Lower lobe of right lung (tissue), 2 donors: ENCODE measurements around the gene RAVER2. TPM values are rescaled to one million over a fixed set of nuclear protein-coding genes. Genes with fewer than 3 reads are reported as not detected.

Source experiments
- ATAC-seq, 2 donors: fragments of 200-7000 bp; cut with Tn5 transposase; one replicate each; pipeline ENCODE4 v1.9.1; 2020 to 2022; ENCODE audit warnings: mild to moderate bottlenecking in 2 of 2, moderate library complexity in 2 of 2
- DNase-seq: peaks from one replicate; pipeline ENCODE4 v3.0.0-alpha.2; 2020
- H3K27ac ChIP-seq: fragments of 200-600 bp; one replicate; pipeline ENCODE4 v1.8.0; 2022
- H3K27me3 ChIP-seq: fragments of 200-600 bp; one replicate; pipeline ENCODE4 v1.8.0; 2022; ENCODE audit warnings: low read depth
- H3K36me3 ChIP-seq: fragments of 200-600 bp; one replicate; pipeline ENCODE4 v1.8.0; 2022; ENCODE audit warnings: mild to moderate bottlenecking
- H3K4me1 ChIP-seq: fragments of 200-600 bp; one replicate; pipeline ENCODE4 v1.8.0; 2022
- H3K4me3 ChIP-seq: fragments of 200-600 bp; one replicate; pipeline ENCODE4 v1.8.0; 2022; ENCODE audit warnings: mild to moderate bottlenecking
- H3K9me3 ChIP-seq: fragments of 200-600 bp; one replicate; pipeline ENCODE4 v1.8.0; 2022
- intact Hi-C: fragments of 100-400 bp; cut with DNase I; formaldehyde crosslinking; loops from one replicate; pipeline ENCODE4 v1.11.0; 2022
- total RNA-seq: library from RNA; stranded (reverse); fragmentation: NEBNext Ultra II Directional; extraction: Animal tissue kit (Norgen Biotek cat#: 25700); gene quantifications from one replicate; pipeline ENCODE4 v1.2.1, GENCODE V29; 2021
- TF ChIP-seq, protein P1 (sequence below): fragments of 200-600 bp; IDR thresholded peaks from one replicate; pipeline ENCODE4 v1.8.0; 2022; ENCODE audit warnings: antibody characterized with exemption, mild to moderate bottlenecking
- donor health status: DM: no; HTN: yes; CAD: no; lungs with severe emphysema.

RAVER2 gene
- total RNA-seq, 1 donor from 2014 or later: 12.0 TPM

DNA sequence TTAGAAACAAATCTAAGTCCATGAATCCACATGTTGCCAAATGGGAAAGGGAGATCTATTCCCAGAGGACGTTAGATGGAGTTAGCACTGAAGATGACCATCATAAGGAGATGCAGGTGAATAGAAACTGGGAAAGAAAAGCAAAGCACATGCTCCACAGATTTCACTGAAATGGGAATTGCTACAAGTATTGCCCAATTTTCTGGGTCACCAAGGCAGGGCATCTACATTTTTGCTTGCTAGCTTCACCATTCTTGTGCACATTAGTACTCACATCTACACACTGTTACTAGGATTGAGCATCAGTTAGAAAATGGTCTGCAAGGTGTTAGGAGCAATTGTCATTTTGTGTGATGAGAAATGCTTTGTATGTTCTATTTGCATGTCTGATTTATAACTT lies 122.4 kb downstream of the RAVER2 start:
- H3K4me3 ChIP-seq: no peak overlapping the region
- H3K9me3 ChIP-seq: no peaks in the 10 kb centered on the region
- peaks cover 28% of the 10 kb centered on the region for H3K4me1 ChIP-seq
- intact Hi-C loops: no loop called here
- ATAC-seq: no peak
- H3K27me3 ChIP-seq: no peaks in the 10 kb centered on the region
- H3K27ac ChIP-seq: no peak overlapping the region
- TF ChIP-seq, protein P1, sequence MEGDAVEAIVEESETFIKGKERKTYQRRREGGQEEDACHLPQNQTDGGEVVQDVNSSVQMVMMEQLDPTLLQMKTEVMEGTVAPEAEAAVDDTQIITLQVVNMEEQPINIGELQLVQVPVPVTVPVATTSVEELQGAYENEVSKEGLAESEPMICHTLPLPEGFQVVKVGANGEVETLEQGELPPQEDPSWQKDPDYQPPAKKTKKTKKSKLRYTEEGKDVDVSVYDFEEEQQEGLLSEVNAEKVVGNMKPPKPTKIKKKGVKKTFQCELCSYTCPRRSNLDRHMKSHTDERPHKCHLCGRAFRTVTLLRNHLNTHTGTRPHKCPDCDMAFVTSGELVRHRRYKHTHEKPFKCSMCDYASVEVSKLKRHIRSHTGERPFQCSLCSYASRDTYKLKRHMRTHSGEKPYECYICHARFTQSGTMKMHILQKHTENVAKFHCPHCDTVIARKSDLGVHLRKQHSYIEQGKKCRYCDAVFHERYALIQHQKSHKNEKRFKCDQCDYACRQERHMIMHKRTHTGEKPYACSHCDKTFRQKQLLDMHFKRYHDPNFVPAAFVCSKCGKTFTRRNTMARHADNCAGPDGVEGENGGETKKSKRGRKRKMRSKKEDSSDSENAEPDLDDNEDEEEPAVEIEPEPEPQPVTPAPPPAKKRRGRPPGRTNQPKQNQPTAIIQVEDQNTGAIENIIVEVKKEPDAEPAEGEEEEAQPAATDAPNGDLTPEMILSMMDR: no peak
- DNase-seq: no peak
- peaks cover 84% of the 10 kb centered on the region for H3K36me3 ChIP-seq

DNA sequence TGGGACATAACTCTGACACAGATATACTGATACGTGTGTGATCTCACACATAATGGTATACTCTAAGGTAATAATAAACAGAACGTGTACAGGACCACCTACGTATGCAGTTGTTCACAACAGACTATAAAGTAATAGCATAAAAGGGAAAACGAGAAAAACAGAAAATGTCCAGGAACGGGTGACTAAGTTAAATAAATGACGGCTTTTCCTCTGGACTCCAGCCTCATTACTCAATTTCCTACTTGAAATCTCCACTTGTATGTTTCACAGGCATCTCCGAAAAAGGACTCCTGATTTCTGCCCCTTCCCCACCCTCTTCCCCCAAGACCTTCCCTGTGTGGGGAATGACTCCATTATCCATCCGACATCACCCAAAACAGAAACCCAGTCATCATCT lies 126.4 kb downstream of the RAVER2 start:
- intact Hi-C loops: no loop called here
- Histone ChIP-seq H3K9me3 (no peaks in the 10 kb centered on the region), H3K27ac (no peak overlapping the region), H3K36me3 (peaks cover 99% of the 10 kb centered on the region), H3K27me3 (no peaks in the 10 kb centered on the region), H3K4me3 (no peak overlapping the region), H3K4me1 (no peaks in the 10 kb centered on the region)
- DNase-seq (no peak), ATAC-seq (no peak)
- TF ChIP-seq, protein P1: no peak

DNA sequence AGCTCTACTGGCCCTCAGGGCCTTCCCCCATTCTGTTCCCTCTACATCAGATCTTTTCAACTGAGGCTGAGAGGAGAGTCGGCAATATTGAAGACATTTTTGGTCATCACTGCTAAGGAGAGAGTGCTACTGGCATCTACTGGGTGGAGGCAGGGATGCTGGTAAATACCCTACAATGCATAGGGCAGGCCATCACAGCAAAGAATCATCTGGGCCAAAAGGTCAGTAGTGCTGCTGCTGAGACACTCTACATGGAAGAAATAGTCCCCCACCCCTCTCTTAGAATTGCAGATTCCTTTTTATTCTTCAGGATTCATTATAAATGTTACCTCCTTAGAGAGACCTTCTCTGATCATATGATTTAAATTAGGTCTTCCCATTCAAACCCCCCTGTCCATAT lies 127.2 kb downstream of the RAVER2 start:
- H3K27me3 ChIP-seq: no peaks in the 10 kb centered on the region
- no peak for ATAC-seq
- no peak for DNase-seq
- intact Hi-C loops: no loop called here
- H3K4me1 ChIP-seq: no peaks in the 10 kb centered on the region
- no peaks in the 10 kb centered on the region for H3K9me3 ChIP-seq
- TF ChIP-seq, protein P1: no peak
- H3K4me3 ChIP-seq: no peak overlapping the region
- H3K36me3 ChIP-seq: peaks cover 99% of the 10 kb centered on the region
- no peak overlapping the region for H3K27ac ChIP-seq

DNA sequence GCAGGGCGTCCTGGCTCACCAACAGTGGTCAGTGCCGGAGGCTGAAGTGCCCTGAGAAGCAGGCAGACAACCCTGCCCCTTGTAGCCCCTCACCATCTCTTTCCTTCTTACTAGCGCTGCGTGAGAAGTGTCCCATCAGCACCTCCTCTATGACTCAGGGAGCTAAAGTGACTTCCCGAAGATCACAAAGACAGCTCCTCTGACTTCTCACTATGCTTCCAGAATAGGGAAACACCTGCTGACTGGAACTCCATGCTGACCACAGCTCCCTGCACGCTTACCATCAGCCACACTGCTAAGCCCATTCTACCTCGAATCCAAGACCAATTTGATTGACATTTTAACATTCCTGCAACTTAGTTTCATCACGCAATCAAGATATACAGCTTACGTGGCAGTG lies 128.7 kb downstream of the RAVER2 start:
- H3K36me3 ChIP-seq: peaks cover 99% of the 10 kb centered on the region

DNA sequence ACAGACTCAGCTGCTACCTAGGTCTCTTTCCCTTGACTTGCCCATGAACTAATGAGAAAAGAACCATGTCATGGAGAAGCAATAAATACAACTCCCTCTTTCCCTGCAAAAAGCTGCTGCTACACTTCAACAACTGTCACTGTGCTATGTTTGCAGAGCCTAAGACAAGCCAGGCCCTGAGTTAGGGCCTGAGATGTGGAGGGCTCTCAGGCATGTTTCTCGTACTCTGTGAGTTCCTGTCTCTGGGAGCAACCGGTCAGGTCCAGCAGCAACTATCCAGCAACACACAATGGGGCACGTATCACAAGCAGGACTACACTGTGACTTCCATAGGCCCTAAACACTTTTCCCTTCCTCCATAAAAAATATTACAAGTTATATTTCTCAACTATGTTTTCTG lies 129.8 kb downstream of the RAVER2 start:
- ATAC-seq (no peak), DNase-seq (no peak)
- no peaks in the 10 kb centered on the region for H3K27me3 ChIP-seq
- no peaks in the 10 kb centered on the region for H3K9me3 ChIP-seq
- H3K27ac ChIP-seq: no peak overlapping the region
- TF ChIP-seq, protein P1: no peak
- no peak overlapping the region for H3K4me3 ChIP-seq
- intact Hi-C loops: no loop called here
- no peaks in the 10 kb centered on the region for H3K4me1 ChIP-seq
- H3K36me3 ChIP-seq: peaks cover 93% of the 10 kb centered on the region

More for the DNA sequence above, 128.7 kb downstream of the RAVER2 start:
- no peaks in the 10 kb centered on the region for H3K9me3 ChIP-seq
- DNase-seq (no peak), ATAC-seq (no peak)
- H3K4me1 ChIP-seq: no peaks in the 10 kb centered on the region
- TF ChIP-seq, protein P1: no peak
- no peak overlapping the region for H3K27ac ChIP-seq
- no peak overlapping the region for H3K4me3 ChIP-seq
- intact Hi-C loops: no loop called here
- no peaks in the 10 kb centered on the region for H3K27me3 ChIP-seq

DNA sequence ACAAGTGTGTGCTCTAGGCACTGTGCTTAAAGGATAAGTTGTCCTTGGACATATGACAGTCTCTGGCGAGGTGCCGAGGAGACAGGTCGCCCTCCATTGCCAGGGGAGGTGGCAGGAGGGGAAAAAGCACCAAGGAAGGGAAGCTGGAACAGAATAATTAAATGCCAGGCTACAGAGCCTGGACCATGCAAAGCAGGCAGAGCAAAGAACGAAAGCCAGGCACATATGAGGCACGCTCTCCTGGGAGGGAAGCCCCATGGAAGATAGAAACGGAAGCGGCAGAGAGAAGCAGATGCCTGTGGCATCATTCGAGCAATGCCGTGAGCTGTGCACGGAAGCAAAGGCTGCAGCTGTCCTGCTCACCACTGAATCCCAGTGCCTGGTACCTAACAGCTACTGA lies 130.2 kb downstream of the RAVER2 start:
- intact Hi-C loops: no loop called here
- TF ChIP-seq, protein P1: no peak
- ATAC-seq (no peak), DNase-seq (no peak)
- Histone ChIP-seq H3K4me3 (no peak overlapping the region), H3K27ac (no peak overlapping the region), H3K9me3 (no peaks in the 10 kb centered on the region), H3K4me1 (no peaks in the 10 kb centered on the region), H3K27me3 (no peaks in the 10 kb centered on the region), H3K36me3 (peaks cover 89% of the 10 kb centered on the region)
